Activated T-helper 2 cell treated with anti-CD3 and anti-CD28 coated beads, Interferon-gamma antibody, Interleukin-2, Interleukin-4, amounts not matched to agents 10 μg/mL and 5 μg/mL and 100 μg/mL, durations not matched to agents 14 hours and 24 hours and 36 hours (primary cell): ENCODE data around the gene SSBP4. TPM values are rescaled to one million over a fixed set of nuclear protein-coding genes. Genes with fewer than 3 reads are reported as not detected.

Source experiments
- DNase-seq: peaks from one replicate; pipeline ENCODE4 v3.0.0; 2021; ENCODE audit warnings: low spot score
- H3K27ac Mint-ChIP-seq: one replicate; pipeline ENCODE4 v1.8.0; 2021; ENCODE audit warnings: mixed read lengths
- H3K27me3 Mint-ChIP-seq: one replicate; pipeline ENCODE4 v1.8.0; 2021; ENCODE audit warnings: low read depth, mixed read lengths
- H3K36me3 Mint-ChIP-seq: one replicate; pipeline ENCODE4 v1.8.0; 2021; ENCODE audit warnings: low read depth, mixed read lengths
- H3K4me1 Mint-ChIP-seq: one replicate; pipeline ENCODE4 v1.8.0; 2021; ENCODE audit warnings: low read depth, mixed read lengths
- H3K4me3 Mint-ChIP-seq: one replicate; pipeline ENCODE4 v1.8.0; 2021; ENCODE audit warnings: low read depth, mild to moderate bottlenecking, moderate library complexity, mixed read lengths
- H3K9me3 Mint-ChIP-seq: one replicate; pipeline ENCODE4 v1.8.0; 2021; ENCODE audit warnings: mixed read lengths
- intact Hi-C: fragments of 100-400 bp; cut with micrococcal nuclease; formaldehyde crosslinking; loops from one replicate; pipeline ENCODE4 v1.15.1; 2023
- total RNA-seq: library from RNA; stranded (reverse); gene quantifications from 2 replicates; pipeline ENCODE4 v1.2.3, GENCODE V29; 2022

SSBP4 gene
- total RNA-seq, 1 donor from 2014 or later, result 133 TPM

DNA sequence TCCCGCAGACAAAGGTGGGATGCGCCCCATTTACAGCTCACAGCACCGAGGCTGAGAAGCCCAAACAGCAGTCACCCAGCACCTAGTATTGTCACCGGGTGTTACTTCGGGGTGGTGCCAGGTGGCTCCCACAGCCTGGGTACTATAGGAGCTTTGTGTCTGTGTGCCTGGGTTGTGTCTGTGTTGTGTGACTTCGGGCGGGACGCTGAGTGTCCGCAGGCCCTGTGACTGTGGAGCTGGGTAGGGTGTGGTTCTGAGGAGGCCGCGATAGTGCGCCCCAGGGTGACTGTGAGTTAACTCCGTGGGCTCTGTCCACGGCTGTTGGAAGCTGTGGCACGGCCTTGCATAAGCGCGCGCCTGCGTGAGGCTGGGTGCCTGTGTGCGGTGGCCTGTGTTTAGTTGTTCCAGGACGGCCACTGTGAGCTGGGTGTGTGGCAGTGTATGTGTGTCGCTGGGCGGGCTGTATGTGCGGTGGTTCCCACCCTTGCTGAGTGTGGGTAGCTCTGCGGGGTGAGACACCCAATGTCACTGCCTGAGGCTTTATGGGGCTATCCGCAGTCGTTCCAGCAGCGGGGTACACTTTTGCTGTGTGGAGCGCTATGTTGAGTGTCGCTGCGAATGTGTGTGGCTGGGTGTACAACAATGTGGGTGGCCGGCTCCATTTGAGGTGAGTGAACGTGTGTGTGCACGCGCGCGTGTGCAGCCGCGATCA, 559 bp upstream of the SSBP4 start:
- DNase-seq, result no peak
- H3K4me1 Mint-ChIP-seq, result peaks cover 69% of the 10 kb centered on the region
- H3K36me3 Mint-ChIP-seq, result peaks cover 11% of the 10 kb centered on the region
- no peaks in the 10 kb centered on the region for H3K27me3 Mint-ChIP-seq
- intact Hi-C loops, result no loop called here
- H3K4me3 Mint-ChIP-seq, result peak overlapping the region; percentile 74
- peak overlapping the region; percentile 82 for H3K27ac Mint-ChIP-seq
- no peaks in the 10 kb centered on the region for H3K9me3 Mint-ChIP-seq

DNA sequence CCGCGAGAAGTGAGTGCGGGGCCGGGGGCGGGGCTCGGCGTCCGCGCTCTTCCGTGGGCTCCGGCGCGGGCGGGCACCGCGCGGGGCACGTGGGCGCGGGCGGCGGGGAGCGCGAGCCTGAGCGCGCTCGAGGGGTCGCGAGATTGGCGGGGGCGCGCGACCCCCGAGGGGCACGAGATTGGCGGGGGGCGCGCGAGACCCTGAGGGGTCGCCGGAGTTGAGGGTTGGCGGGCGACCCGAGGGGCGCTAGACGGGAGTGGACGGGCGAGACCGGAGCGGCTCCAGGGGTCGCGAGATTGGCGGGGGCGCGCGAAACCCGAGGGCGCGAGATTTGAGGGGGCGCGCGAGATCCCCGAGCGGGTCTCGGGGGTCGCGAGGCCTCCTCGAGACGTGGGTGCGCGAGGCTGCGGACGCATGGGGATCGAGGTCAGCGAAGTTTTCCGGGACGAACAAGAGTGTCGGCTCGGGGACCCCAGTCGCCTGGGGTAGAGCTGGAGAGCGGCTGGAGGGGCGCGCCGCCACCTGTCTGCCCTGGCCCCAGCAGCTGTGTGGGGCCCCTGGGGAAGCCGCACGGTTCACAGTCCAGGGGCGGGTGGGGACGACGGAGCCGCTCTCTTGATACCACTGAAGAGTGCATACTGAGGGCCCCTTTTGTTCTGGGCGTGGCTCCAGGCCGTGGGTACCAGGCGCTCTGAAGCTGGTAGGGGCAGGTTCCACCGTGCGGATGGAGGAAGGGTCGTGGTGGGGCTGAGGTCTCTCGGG, 682 bp downstream of the SSBP4 start:
- intact Hi-C loops, result no loop called here
- no peak for DNase-seq
- Mint-ChIP-seq H3K4me3 (peak overlapping the region; percentile 88), H3K36me3 (peaks cover 11% of the 10 kb centered on the region), H3K9me3 (no peaks in the 10 kb centered on the region), H3K27ac (peak overlapping the region; percentile 54), H3K4me1 (peaks cover 64% of the 10 kb centered on the region), H3K27me3 (no peaks in the 10 kb centered on the region)

DNA sequence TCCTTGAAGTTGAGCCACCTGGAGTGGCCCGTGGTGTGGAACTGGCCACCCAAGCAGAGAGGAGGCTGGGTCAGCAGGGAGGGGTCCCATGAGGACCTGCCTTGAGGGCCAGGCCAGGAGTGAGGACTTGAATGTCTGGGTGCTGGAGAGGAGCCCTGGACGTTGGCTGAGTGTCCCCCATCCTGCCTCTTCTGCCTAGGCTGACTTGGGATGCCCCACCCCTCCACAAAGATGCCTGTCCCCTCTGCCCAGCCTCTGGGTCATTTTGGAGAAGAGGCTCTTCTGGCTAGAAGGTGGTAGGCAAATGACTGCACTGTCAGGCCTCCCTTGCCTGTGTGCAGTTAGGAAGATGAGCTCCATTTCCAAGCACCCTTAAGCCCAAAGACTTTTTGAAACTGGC, 1.7 kb downstream of the SSBP4 start:
- H3K27ac Mint-ChIP-seq, result peak overlapping the region; percentile 89
- H3K9me3 Mint-ChIP-seq, result no peaks in the 10 kb centered on the region
- intact Hi-C loops, result no loop called here
- H3K27me3 Mint-ChIP-seq, result no peaks in the 10 kb centered on the region
- peaks cover 60% of the 10 kb centered on the region for H3K4me1 Mint-ChIP-seq
- DNase-seq, result no peak
- H3K36me3 Mint-ChIP-seq, result peaks cover 13% of the 10 kb centered on the region
- H3K4me3 Mint-ChIP-seq, result peak overlapping the region; percentile 88

DNA sequence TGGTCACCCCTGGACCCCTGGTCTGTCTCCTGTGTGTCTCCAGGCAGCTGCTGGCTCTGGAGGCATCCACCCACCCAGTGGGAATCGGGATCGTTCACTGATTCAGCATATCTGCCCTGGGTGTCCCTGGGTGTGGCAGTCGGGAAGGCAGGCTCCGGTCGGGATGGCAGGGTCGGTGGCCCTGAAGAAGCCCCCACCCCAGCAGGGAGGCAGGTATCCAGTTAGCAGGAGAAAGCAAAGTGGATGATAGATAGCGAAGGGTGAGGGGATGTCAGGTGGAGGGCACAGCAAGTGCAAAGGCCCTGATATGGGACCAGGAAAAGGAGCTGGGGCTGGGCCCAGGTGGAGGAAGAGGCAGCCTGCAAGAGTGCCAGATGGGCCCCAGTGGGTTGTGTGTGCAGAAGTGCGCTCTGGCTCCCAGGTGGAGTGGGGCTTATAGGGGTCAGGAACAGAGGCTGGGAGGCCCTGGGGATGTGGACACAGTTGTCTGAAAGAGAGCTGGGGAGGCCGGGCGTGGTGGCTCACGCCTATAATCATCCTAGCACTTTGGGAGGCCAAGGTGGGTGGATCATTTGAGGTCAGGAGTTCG, 2.3 kb downstream of the SSBP4 start:
- Mint-ChIP-seq H3K9me3 (no peaks in the 10 kb centered on the region), H3K27ac (peak overlapping the region; percentile 89), H3K36me3 (peaks cover 13% of the 10 kb centered on the region), H3K27me3 (no peaks in the 10 kb centered on the region), H3K4me3 (peak overlapping the region; percentile 88), H3K4me1 (peaks cover 57% of the 10 kb centered on the region)
- no peak for DNase-seq
- intact Hi-C loops, result no loop called here

DNA sequence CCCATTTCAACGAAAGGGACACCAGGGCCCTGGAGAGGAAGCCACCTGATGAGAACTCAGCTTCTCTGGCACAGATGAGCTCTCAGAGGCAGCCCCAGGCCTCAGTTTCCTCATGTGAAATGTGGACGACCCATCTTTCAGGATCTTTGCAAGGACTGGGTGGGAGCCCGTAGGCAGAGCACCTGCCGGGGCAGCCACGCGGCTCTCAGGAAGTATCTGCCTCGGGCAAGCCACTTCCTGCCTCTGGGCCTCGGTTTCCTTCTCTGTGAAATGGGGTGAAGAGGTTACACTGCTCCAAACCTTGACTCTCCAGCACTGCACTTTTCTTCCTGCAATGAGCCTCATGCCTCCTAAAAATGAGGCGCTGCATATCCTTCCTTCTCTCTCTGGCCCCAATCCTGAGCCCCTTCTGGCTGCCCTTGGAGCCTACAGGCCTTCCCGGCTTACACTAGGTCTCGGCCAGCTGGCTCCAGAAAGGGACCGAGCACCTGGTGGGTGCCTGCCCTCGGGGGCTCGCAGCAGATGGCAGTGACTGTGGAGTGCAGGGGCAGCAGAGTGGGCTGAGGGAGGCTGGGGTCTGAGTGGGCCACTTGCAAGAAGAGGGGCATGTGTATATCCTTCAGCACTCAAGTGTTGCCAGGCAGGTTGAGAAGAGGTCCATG, 3.5 kb downstream of the SSBP4 start:
- H3K4me3 Mint-ChIP-seq, result peak overlapping the region; percentile 88
- H3K27me3 Mint-ChIP-seq, result no peaks in the 10 kb centered on the region
- peaks cover 13% of the 10 kb centered on the region for H3K36me3 Mint-ChIP-seq
- intact Hi-C loops, result no loop called here
- no peaks in the 10 kb centered on the region for H3K9me3 Mint-ChIP-seq
- H3K27ac Mint-ChIP-seq, result peak overlapping the region; percentile 88
- peak; percentile 50 for DNase-seq
- peaks cover 50% of the 10 kb centered on the region for H3K4me1 Mint-ChIP-seq

DNA sequence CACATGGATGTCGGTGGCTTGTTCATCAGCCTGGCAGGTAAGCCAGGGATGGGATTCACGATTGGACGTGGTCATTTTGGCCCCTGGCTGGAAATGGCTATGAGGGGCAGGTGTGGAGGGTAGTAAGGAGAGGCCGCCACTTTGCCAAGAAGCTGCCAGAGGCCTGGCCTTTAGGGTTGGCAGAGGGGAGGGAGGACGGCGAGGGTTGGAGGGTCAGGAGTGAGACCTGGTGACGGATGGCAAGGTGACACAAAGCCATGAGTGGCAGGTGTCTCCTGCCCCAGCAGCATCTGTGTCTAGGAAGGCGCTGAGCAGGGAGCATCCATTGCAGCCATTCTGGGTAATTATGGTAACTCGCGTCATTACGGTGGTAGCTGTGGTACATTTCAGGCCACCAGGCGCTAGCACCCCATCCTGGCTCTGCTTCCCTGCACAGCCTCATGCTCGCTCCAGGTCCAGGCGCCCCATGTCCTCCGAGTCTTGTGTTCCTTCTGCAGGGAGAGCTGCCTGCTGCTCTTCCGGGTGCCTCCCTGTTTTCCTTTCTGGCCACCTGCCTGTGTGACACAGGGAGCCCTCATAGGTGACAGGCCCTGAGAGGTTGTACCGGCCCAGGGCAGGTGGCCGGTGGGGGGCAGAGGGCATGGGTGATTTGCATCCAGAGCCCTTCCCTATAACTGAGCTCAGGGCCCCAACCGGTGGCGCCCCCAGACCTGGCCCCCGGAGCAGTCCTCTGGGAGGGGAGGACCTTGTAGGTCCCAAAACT, 4.2 kb downstream of the SSBP4 start:
- no peaks in the 10 kb centered on the region for H3K27me3 Mint-ChIP-seq
- peaks cover 43% of the 10 kb centered on the region for H3K4me1 Mint-ChIP-seq
- no peak for DNase-seq
- H3K9me3 Mint-ChIP-seq, result no peaks in the 10 kb centered on the region
- peaks cover 13% of the 10 kb centered on the region for H3K36me3 Mint-ChIP-seq
- peak overlapping the region; percentile 88 for H3K27ac Mint-ChIP-seq
- peak overlapping the region; percentile 88 for H3K4me3 Mint-ChIP-seq
- intact Hi-C loops, result no loop called here

DNA sequence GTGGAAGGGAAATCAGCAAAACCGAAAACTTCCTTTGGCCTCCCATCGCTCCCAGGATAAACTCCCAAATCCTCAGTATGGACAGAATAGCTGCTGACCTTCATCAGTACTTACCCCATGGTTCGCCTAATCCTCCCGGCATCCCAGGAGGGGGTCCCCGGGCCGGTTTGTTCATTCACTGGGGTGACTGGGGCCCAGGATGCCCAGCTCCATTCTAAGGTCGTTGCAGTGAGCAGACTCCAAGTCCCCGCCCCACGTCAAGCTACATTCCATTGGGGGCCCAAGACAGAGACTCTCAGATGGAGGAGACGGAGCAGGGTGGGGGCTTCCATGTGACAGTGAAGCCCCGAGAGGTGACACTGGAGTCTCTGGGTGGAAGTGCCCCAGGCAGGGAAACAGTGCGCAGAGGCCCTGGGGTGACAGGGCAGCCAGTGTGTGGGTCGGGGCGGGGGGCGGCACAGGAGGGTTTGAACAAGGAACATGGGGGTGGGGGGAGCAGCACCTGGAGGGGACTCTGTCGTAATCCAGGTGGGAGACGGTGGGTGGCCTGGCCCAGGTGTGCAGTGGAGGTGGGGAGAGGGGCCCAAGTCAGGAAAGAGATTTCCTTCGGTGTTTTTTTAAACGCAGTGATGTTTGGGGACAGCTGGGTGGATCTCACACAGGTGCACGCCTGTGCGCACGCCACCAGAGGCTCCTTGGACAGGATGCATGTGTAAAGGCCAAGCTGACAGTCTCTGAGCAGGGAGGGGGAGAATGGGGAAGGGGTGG, 5.1 kb downstream of the SSBP4 start:
- no peaks in the 10 kb centered on the region for H3K27me3 Mint-ChIP-seq
- no peak for DNase-seq
- peaks cover 13% of the 10 kb centered on the region for H3K36me3 Mint-ChIP-seq
- H3K4me1 Mint-ChIP-seq, result peaks cover 38% of the 10 kb centered on the region
- intact Hi-C loops, result no loop called here
- H3K27ac Mint-ChIP-seq, result peak overlapping the region; percentile 38
- no peaks in the 10 kb centered on the region for H3K9me3 Mint-ChIP-seq
- peak overlapping the region; percentile 13 for H3K4me3 Mint-ChIP-seq

DNA sequence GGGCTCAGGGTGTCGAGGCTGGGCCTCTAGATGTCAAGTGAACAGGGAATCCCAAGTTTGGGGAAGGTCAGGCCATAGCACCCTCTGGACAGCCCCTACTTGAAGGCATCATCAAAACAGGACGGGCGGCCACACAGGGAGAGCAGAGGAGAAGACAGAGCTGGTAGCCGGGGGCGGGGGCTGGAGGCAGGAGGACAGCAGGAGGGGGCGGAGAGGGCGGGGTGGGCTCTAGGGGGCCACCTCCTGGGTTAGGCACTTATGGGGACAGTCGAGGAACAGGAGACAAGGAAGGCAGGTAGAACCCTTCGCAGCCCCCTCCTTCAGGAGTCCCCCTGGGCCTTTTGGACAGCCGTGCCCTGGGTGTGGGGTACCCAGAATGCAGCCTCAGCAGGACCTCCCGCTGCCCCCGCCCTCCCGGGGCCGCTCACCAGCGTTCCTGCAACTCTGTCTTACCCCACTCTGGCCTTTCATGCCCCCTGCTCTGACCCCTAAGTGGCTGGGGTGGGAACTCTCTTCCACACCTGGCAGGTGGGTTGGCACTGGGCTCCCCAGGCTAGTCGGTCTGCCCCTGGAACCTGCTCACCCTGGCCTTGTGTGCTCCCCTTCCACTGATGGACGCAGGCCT, 5.8 kb downstream of the SSBP4 start:
- Mint-ChIP-seq H3K27me3 (no peaks in the 10 kb centered on the region), H3K36me3 (peaks cover 13% of the 10 kb centered on the region), H3K27ac (no peak overlapping the region), H3K9me3 (no peaks in the 10 kb centered on the region), H3K4me3 (no peak overlapping the region), H3K4me1 (peaks cover 40% of the 10 kb centered on the region)
- DNase-seq, result no peak
- intact Hi-C loops, result no loop called here

DNA sequence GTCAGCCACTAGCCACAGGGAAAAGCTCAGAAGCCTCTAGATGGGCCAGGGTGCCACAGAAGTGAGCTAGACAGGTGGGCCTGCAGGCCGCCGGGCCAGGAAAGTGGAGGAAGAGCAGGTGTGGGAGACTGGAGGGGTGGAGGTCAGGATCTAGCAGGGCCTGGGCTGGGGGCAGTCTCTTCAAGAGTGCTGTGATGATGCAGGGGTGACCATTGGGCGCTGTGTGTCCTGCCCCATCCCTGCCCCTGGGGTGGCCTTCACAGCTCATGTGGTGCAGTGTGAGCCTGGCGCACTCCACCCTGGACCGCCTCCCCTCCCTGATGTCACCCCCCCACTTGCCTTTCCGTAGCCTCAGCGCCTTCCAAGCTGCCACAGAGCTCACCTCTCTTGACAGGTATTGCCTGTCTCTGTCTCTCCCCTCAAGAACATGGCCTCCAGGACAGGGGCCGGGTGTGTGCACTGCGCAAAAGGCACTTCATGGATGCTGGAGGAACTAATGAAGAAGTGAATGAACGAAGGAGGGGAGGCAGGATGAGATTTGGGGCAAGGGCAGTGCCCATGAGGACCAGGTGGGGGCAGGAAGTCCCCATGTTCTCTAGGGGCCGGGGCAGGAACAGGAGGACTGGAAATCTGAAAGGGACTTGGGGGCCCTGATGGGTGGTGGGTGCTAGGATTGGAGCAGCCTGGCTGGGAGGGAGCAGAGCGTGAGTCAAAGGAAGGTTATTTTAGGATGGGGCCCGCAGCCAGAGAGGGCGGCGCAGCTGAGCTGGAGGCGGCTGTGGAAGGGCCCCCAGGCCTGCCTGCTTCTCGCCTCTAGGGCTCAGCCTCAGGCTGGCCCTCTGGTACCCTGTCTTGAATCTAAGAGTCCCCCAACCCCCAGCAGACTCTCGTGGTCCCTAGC, 6.6 kb downstream of the SSBP4 start:
- Mint-ChIP-seq H3K9me3 (no peaks in the 10 kb centered on the region), H3K36me3 (peaks cover 9% of the 10 kb centered on the region), H3K27ac (peak overlapping the region; percentile 35), H3K27me3 (no peaks in the 10 kb centered on the region), H3K4me3 (no peak overlapping the region), H3K4me1 (peaks cover 40% of the 10 kb centered on the region)
- no peak for DNase-seq
- intact Hi-C loops, result no loop called here

DNA sequence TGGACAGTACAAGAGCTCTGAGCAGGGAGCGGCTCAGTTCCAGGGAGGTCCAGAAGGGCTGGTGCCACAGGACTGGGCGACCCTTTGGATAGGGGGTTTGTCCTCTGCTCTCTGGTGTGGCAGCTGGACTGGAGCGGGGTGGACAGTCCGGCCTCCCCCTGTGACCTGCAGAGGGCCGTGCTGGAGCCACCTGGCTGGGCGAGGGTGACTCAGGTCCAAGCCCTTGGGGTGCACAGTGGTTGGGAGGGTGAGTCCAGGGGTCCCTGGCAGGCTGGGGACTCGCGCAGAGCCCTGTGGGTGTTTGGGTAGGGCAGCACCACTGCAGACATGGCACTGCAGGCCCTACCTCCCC, 7.2 kb downstream of the SSBP4 start:
- intact Hi-C loops, result no loop called here
- Mint-ChIP-seq H3K9me3 (no peaks in the 10 kb centered on the region), H3K27me3 (no peaks in the 10 kb centered on the region), H3K4me1 (peaks cover 34% of the 10 kb centered on the region), H3K36me3 (peaks cover 9% of the 10 kb centered on the region), H3K4me3 (no peak overlapping the region), H3K27ac (no peak overlapping the region)
- DNase-seq, result no peak
